Posterior vena cava (tissue), 2 donors: ENCODE results near the gene FNDC3B. TPM values are rescaled to one million over a fixed set of nuclear protein-coding genes. Genes with fewer than 3 reads are reported as not detected.

Experiments used
- DNase-seq: peaks from one replicate; pipeline ENCODE4 v3.0.0-alpha.2; 2020; ENCODE audit warnings: low spot score
- intact Hi-C, 2 donors: fragments of 100-400 bp; cut with DNase I; formaldehyde crosslinking; loops; one replicate each; pipeline versions ENCODE4 v1.14.1 to v1.14.2; 2022 to 2023
- total RNA-seq, 2 donors: library from RNA; stranded (reverse); fragmentation: NEBNext Ultra II Directional; extraction: Animal tissue kit (Norgen Biotek cat#: 25700); gene quantifications; one replicate each; pipeline ENCODE4 v1.2.1, GENCODE V29; 2021
- donor health status: DM: yes; HTN: yes; CAD: no.
- donor health status: DM: yes; HTN: yes; CAD: no.

The FNDC3B gene
- total RNA-seq, 2 donors from 2014 or later: 142 to 167 TPM

DNA sequence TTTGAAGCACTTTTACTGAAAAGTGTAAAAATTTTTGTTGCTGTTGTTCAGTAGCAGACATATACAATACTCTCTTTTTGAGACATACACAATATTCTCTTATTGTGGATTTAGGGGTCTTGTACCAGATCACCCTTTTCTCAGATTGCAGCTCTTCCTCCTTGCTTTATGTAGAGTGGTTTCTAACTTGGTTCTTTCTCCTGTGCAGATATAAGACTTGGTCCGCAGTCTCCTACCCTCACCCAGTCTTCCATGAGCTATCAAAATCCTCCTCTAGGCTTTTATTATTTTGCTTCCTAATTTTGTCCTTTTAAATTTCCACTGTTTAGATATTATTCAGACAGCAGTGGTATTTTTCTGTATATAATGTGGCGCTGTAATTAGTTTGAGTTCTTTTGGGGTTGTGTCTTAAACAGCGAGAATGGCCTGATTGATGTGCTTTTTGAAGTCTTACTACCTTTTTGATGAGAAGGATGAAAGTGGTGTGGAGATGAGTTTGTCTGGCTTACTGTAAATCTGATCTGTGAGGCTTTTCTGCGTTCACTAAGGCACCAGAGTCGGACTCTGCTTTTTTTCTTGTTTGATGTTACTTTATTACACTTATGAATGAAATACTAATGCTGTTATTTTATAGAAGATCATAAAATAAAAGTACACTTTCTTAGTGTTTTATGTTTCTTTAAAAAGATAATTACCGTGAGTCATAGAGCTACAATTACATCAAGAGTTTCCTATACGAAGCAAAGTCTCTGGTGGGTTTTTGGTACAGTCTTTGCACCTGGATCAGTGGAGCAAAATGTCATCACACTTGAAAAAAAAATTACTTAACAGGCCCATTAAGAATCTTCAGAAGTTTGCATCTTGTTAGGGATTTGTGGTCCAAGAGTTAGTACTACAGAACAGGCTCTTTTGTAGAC lies 27.8 kb downstream of the FNDC3B start:
- DNase-seq: no peak
- intact Hi-C loops: loop anchor here in 1 of 2 donors (10.0 kb wide), 1 partner anchor 228 kb away; no protein-coding TSS in a partner anchor

DNA sequence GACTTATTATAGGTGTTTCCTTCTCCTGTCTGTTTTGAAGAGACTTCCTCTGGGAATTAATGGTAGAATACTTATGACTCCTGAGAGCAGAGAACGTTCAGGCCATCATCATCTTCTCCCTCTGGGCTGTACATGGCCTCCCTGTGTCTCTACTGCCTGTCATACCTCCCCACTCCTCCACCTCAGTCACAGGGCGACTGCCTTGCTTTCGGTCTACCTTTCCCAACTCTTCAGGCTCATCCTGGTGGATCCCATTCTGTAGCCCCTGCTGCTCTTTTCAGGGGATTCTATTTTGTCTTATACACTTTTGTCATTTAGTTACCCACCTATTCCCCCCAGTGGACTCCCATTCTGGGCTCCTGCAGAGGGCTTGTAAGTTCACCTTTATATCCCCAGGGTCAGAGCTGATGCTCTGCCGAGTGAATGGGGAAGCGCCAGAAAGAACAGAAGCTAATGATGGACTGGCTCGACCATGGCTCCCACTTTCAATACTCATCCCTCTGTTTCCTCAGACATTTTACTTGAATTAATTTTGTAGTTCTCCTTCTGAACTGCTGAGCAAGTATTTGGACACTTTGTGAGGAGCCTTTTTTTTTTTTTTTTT lies 28.6 kb downstream of the FNDC3B start:
- intact Hi-C loops: loop anchor here in 1 of 2 donors (10.0 kb wide), 1 partner anchor 227 kb away; no protein-coding TSS in a partner anchor
- DNase-seq: no peak

DNA sequence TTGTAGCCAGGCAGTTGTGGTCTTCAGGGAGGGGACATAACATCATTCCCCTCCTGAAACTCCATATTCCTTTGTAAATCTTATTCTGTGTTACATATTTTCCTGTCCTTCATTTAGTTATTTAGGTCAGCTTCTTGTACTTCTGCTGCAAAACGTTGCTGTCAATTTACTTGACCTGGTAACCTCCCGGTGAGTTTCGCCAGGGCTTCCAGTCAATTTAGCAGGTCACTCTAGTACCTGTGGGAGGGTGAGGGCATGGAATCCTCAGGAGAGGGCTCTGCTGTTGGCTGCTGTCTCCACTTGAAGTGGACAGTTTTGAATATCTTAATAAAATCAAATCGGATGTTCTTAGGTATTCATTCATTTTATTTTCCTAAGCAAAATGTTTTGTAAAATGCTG lies 29.6 kb downstream of the FNDC3B start:
- intact Hi-C loops: loop anchor here in 1 of 2 donors (10.0 kb wide), 1 partner anchor 226 kb away; no protein-coding TSS in a partner anchor
- DNase-seq: no peak

DNA sequence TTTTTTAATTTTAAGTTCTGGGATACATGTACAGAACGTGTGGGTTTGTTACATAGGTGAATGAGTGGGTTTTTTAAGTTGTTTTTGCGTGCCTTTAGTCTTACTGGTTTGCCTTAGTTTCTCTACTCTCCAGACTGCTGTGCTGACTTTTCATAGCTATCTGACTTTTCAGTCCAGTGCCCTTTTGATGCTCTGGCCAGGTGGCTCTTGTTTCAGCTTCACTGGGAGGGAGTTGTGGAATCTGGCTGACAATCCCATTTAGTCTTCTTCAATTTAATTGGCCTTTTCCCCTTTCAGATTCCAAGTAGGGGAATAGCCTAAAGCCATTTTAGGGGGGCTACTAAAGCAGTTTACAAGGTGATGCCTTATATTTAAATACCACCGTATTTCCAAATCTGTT lies 30.1 kb downstream of the FNDC3B start:
- intact Hi-C loops: loop anchor here in 1 of 2 donors (10.0 kb wide), 1 partner anchor 225 kb away; no protein-coding TSS in a partner anchor

DNA sequence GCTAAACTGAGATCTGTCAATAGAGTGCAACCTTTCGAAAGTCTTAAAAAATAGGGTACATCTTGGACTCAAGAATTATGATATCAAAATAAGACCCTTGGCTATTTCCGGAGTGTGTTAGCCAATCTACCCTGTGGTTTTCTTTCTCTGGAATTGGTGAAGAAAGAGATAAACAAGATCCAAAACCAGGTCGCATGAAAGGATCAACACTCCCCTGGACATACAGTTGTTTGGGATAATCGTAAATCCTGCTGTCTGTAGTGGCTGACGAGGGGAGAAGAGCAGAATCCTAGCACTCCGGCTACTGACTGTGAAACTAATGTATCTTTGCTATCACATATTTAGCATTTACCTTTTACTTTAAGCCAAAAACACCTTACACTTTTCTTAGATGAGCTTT lies 30.9 kb downstream of the FNDC3B start:
- intact Hi-C loops: no loop called here
- DNase-seq: no peak

More for the DNA sequence above, 30.1 kb downstream of the FNDC3B start:
- DNase-seq: no peak

DNA sequence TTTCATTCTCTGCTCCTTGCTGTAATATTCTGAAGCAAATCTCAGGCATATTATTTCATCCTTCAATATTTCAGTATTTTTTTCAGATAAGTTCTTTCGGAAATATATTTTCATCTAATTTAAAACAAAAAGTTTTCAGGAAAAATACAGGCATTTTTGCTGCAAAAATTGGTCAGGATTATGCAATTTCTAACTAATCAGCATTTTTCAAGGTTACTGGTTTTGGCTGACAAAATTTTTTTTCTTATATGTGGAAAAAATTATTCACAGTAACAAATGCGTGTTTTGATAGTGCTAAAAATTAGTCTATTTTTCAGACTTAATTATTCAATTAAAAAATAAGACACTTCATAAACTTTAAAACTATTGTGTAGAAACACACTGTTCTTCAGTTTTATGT lies 31.4 kb downstream of the FNDC3B start:
- intact Hi-C loops: no loop called here
- DNase-seq: no peak

DNA sequence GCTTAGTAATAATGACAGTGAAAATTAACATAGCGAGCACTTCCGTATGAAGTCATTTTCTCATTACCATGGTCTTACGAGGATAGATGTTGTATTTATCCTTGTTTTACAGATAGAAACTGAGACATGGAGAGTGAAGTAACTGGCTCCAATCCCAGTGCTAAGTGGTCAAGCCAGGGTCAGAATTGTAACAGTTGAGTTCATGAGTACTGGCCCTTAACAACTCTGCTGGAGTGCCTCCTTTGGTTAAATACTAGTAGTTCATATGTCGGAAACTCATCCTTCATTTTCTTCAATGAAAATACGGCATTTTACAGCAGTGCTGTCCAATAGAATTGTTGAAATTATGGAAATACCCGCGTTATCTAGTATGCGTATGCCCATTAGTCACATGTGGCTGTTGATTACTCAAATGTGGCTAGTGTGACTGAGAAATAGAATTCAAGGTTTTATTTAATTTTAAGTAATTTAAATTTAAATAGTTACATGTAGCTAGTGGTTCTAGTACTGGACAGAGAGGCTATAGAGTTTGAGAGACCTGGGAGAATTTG lies 32.5 kb downstream of the FNDC3B start:
- intact Hi-C loops: no loop called here

DNA sequence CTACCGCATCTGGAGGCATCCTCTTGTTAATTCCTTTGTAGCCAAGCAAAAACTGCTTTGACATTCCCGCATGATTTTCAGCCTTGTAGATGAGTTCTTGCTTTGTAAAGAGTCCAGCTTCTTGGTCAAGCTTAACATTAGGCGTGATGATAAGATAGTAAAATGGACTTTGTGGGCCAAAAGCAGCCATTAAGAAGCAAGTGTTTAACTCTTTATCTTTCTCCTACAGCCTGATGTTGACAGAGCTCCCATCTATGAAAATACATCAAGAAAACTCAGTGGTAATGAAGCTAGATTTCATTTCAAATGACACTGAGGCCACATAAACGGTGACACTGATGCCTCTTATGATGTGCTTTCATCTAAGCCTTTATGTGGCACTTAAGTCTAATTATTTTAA lies 33.2 kb downstream of the FNDC3B start:
- DNase-seq: no peak
- intact Hi-C loops: no loop called here

More for the DNA sequence above, 32.5 kb downstream of the FNDC3B start:
- DNase-seq: no peak

DNA sequence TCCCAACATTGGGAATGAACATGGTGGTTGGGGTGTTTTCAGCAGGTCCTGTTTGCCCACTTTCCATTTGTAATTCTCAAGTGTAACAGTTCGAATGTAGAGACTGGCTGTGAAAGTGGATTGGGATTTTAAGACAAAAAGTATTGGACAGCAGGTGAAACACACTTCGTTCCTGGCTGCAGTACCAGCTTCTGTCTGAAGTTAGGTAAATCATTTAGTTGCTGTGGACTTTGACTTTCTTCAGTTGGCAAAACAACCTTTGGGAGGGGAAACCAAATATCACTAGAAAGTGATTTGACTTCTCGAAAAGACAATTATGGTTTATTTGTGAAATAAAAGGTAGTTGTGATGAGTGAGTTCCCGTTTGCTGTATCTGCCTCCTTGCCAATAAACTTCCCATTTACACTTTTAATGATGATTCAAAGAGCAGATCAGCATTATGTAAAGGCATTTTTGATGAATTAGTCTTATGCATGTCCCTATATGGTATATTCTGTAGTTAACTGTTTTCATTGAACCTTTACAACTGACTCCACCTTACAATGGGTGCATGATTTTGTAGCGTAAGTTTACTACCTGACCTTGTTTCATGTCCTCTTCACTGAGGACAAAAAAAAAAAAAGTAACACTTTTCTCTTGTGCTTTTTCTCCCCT lies 34.0 kb downstream of the FNDC3B start:
- intact Hi-C loops: no loop called here
- DNase-seq: no peak

DNA sequence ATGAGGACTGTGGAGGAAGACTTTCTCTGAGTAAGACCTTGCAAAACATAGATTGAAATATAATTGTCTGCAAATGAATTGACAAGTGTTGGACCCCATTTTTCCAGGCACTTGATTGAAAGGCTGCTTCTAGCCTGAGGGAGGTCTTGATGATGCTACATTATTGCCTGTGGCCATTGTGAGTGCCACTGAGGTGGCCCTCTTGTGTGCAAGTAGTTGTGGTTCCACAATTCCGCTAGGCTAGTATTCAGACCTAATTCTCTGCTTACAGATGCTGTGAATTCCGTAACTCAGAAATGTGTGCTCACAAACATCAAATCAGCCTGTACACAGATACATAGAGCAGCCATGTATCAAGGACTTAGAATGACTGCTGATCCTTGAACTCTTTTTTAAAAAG lies 34.7 kb downstream of the FNDC3B start:
- no peak for DNase-seq
- intact Hi-C loops: no loop called here

DNA sequence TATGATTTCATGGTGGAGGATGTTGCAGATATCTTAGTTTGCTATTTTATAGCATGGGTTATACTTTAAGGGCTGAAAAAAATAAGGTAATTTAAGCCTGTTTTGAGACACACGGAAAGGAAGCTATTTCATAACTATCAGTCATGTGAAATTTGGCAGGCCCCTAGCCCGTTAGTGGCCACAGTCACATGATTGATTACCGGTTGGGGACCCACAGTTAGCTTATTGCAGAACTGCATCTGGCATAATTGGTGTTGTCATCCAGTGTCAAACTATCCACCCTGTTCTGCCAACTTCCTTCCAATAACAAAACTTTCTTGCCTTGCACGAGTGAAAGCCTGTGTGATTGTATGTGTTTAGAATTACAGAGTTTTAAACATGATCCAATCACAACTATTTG lies 35.2 kb downstream of the FNDC3B start:
- intact Hi-C loops: no loop called here
- DNase-seq: no peak

DNA sequence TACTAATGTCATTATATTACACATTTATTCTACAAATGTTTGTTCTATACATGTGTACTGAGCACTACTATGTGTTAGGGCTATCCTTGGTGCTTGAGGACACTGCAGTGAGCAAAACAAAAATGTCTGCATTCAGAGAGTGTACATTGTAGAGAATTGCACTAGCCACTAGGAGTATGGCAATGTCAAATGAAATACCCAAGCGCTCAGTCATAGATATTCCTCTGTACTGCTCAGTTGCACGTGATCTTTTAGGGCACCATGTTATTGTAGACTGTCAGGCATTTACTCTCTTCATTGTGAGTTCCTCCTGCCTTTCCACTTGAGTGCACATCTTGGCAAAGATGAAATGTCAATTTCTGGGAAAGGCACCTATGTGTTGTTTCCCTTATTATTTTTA lies 36.8 kb downstream of the FNDC3B start:
- no peak for DNase-seq
- intact Hi-C loops: no loop called here

DNA sequence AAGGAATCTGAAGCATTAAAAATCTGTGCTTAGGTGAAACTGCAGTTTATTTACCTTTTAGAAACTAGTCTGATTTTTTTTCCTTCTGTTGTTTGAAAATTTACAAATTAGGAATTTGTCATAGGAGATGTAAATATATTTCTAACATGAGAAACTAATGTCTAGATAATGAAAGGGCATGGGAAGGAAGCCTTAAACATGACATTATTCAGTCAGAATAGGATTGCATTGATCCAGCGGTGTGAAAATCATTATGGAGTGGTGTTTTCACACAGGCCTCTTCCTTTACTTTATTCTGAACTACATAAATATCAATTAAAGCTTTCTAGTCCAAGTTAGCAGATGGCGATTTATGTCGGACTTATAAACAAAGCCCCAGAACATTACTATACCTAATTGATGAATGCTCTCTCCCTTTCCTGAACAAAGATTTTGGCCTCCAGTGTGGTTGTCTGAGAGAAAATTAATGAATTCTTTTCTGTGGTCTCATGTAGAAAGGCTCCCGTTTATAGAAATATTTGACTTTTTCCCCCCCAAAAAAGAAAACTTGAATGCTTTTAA lies 37.9 kb downstream of the FNDC3B start:
- no peak for DNase-seq
- intact Hi-C loops: no loop called here

DNA sequence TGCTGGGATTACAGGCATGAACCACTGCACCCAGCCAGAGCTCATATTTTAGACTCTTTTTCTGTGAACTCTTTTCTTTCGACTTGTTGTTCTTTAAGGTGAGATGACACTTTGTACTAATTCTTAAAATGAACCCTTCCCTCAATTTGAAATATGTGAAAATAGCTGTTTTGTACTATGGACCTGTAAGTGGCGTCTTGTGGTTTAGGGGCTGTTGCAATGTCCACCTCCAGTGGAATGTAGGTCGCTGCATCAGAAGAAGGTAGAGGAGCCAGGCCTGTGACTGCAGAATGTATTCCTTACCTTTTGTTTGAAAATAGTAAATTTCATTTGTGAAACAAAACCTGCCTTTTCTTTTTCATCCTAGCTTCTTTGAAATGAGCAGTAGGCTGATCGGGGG lies 38.9 kb downstream of the FNDC3B start:
- intact Hi-C loops: no loop called here
- no peak for DNase-seq

DNA sequence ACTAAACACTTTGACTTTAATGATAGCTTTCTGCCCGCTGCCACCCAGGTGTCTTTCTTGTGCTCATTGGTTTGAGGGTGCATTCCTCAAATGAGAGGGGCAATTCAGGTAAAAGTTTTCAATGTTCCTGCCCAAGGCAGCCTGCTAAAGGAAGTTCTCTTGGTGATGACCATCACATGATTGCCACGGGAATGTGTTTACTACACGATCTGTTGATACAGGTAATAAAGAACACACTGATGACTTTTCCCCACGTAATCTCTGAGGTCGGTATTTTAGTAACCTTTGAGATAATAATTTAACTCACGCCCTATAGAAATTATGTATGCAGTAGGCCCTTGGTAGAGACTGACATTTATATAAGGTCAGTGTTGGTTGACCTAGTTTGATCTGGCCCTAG lies 39.3 kb downstream of the FNDC3B start:
- intact Hi-C loops: no loop called here
- no peak for DNase-seq

DNA sequence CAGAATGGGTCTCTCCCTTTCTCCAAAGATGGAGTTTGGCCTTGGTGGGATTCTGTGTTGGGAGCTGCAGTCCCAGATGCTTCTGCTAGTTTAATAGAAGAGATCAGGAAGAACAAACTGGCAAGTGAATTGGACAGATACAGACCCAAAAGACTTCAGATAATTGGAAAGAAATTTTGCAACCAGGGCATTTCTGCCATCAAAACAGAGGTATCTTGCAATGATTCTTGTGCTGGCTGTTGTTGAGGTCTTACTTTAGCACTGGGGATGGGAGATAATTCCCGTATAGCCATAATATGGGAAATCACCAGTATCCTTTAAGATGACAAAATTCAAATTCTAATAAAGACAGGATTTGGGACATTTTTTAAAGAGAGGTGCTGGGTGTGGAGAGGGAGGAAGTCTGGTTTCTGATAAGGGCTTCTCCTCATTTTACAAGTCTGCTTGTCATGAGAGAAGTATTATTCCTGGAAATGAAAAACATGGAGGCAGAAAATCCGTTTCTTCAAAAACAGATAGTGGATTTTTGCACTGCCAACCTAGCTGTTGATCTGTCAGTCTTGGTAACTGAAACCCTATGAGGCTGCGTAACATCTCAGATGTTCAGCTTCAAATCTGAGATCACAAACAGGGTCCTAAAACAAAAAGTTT lies 40.1 kb downstream of the FNDC3B start:
- intact Hi-C loops: no loop called here

DNA sequence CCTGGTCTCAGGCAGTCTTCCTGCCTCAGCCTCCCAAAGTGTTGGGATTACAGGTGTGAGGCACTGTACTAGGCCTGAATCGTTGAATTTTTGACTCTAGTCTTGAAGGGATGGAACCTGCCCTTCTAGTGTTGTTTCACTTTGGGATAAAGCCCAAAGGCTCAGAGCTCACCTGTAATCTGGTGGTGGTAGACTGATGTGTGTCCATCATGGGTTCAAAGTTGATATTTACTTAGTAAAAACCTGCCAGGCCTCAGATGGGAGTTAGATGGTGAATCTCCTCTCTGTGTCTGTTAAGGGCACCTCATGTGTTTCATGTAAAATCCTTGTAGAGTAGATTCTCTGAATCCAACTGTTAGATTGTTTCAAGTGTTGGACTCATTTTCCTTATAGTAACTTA lies 41.1 kb downstream of the FNDC3B start:
- intact Hi-C loops: no loop called here
- no peak for DNase-seq

More for the DNA sequence above, 40.1 kb downstream of the FNDC3B start:
- no peak for DNase-seq

DNA sequence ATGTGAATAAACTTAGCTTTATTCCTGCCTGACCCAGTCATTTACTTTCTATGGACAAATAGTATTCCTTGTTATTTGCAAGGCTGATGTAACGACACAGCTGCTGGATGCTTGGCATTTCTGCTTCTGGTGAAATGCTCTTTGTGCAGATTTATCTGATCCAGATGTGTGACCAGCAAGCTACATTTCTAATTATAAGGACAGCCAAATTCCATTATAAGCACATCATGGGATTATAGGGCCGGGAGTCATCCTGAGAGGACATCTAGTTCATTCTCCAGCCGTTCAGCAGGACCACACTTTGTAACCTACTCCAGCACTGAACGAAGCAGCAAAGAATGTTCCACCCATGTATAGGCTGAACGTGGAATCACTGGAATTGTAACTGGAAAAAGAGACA lies 42.9 kb downstream of the FNDC3B start:
- intact Hi-C loops: no loop called here
- no peak for DNase-seq
